Measurements from ENCODE around the gene ESPN. TPM values are rescaled to one million over a fixed set of nuclear protein-coding genes. Genes with fewer than 3 reads are reported as not detected.

Gene ESPN
- total RNA-seq, 2 experiments from 2014 or later, result 2.0 to 3.9 TPM

- Histone ChIP-seq H3K9me3 (ENCODE audit: control insufficient read depth in 1 of 2, insufficient read depth in 1 of 2, low read length in 2 of 2) (no peaks in the 10 kb centered on the region), H3K27ac (ENCODE audit: low read depth in 1 of 2, low read length in 2 of 2) (no peak overlapping the region), H3K4me3 (ENCODE audit: low read length) (peak overlapping the region; percentile 75), H3K4me1 (ENCODE audit: insufficient read depth, low read length) (peaks cover 37% of the 10 kb centered on the region), H3K27me3 (ENCODE audit: control insufficient read depth in 1 of 2, insufficient read depth in 2 of 2, low read length in 2 of 2) (no peaks in the 10 kb centered on the region), H3K36me3 (ENCODE audit: insufficient read depth, low read length) (no peaks in the 10 kb centered on the region)
- Mint-ChIP-seq H3K27ac (no peak overlapping the region), H3K4me3 (peak overlapping the region; percentile 84), H3K27me3 (peaks cover 10% of the 10 kb centered on the region), H3K36me3 (ENCODE audit: low read depth) (no peaks in the 10 kb centered on the region), H3K9me3 (no peaks in the 10 kb centered on the region), H3K4me1 (ENCODE audit: low read depth) (peaks cover 22% of the 10 kb centered on the region)
- no peak for ATAC-seq (ENCODE audit: poor library complexity)
- TF ChIP-seq CTCF (IDR thresholded peaks at IDR 0.05), result no peak
- ChIA-PET POLR2A (interaction anchor here (0.7 kb wide), 1 partner anchor 47 kb away, joined by 3 read pairs; no protein-coding TSS in a partner anchor), CTCF (interaction anchor here (1.1 to 1.3 kb wide), 2 partner anchors 12 to 56 kb away, joined by 3 read pairs; partner anchors contain the start of genes NOL9 and TAS1R1)
- DNase-seq, result no peak
- intact Hi-C loops (cut with DNase I, micrococcal nuclease), result no loop called here
Measured at GRCh38 chr1:6497867-6498575, 73.4 kb downstream of the ESPN start.

- H3K9me3 Mint-ChIP-seq, result no peaks in the 10 kb centered on the region
- no peak for DNase-seq
- ChIA-PET CTCF (interaction anchor here (1.1 to 1.3 kb wide), 2 partner anchors 13 to 56 kb away, joined by 3 read pairs; partner anchors contain the start of genes NOL9 and TAS1R1), POLR2A (no interaction called here)
- H3K9me3 ChIP-seq (ENCODE audit: control insufficient read depth in 1 of 2, insufficient read depth in 1 of 2, low read length in 2 of 2), result no peaks in the 10 kb centered on the region
- no peak overlapping the region for H3K27ac Mint-ChIP-seq
- intact Hi-C loops (cut with DNase I, micrococcal nuclease), result no loop called here
- no peak overlapping the region for H3K4me3 ChIP-seq (ENCODE audit: low read length)
- no peak overlapping the region for H3K27ac ChIP-seq (ENCODE audit: low read depth in 1 of 2, low read length in 2 of 2)
- no peaks in the 10 kb centered on the region for H3K27me3 ChIP-seq (ENCODE audit: control insufficient read depth in 1 of 2, insufficient read depth in 2 of 2, low read length in 2 of 2)
- peaks cover 32% of the 10 kb centered on the region for H3K4me1 ChIP-seq (ENCODE audit: insufficient read depth, low read length)
- ATAC-seq (ENCODE audit: poor library complexity), result no peak
- no peaks in the 10 kb centered on the region for H3K36me3 Mint-ChIP-seq (ENCODE audit: low read depth)
- no peaks in the 10 kb centered on the region for H3K36me3 ChIP-seq (ENCODE audit: insufficient read depth, low read length)
- no peak overlapping the region for H3K4me3 Mint-ChIP-seq
- no peak for TF ChIP-seq CTCF (IDR thresholded peaks at IDR 0.05)
- peaks cover 10% of the 10 kb centered on the region for H3K27me3 Mint-ChIP-seq
- H3K4me1 Mint-ChIP-seq (ENCODE audit: low read depth), result peaks cover 17% of the 10 kb centered on the region
Measured at GRCh38 chr1:6498576-6499111, 74.1 kb downstream of the ESPN start.

GRCh38 chr1:6499296-6499695 is 74.7 kb downstream of the ESPN start:
- no peak overlapping the region for H3K27ac Mint-ChIP-seq
- peaks cover 10% of the 10 kb centered on the region for H3K27me3 Mint-ChIP-seq
- no peak for DNase-seq
- Histone ChIP-seq H3K4me3 (ENCODE audit: low read length) (no peak overlapping the region), H3K27me3 (ENCODE audit: control insufficient read depth in 1 of 2, insufficient read depth in 2 of 2, low read length in 2 of 2) (no peaks in the 10 kb centered on the region), H3K27ac (ENCODE audit: low read depth in 1 of 2, low read length in 2 of 2) (no peak overlapping the region), H3K4me1 (ENCODE audit: insufficient read depth, low read length) (peaks cover 32% of the 10 kb centered on the region), H3K9me3 (ENCODE audit: control insufficient read depth in 1 of 2, insufficient read depth in 1 of 2, low read length in 2 of 2) (no peaks in the 10 kb centered on the region), H3K36me3 (ENCODE audit: insufficient read depth, low read length) (no peaks in the 10 kb centered on the region)
- CTCF ChIA-PET, result no interaction called here
- no peaks in the 10 kb centered on the region for H3K9me3 Mint-ChIP-seq
- peaks cover 17% of the 10 kb centered on the region for H3K4me1 Mint-ChIP-seq (ENCODE audit: low read depth)
- H3K36me3 Mint-ChIP-seq (ENCODE audit: low read depth), result no peaks in the 10 kb centered on the region
- intact Hi-C loops (cut with DNase I, micrococcal nuclease), result no loop called here
- no peak for TF ChIP-seq CTCF (IDR thresholded peaks at IDR 0.05)
- peak overlapping the region; percentile 55 for H3K4me3 Mint-ChIP-seq
- POLR2A ChIA-PET, result no interaction called here
- no peak for ATAC-seq (ENCODE audit: poor library complexity)
